OCI-LY3 (cell line): ENCODE measurements around the gene KRTAP5-3.

ENCODE experiments used
- H2AFZ ChIP-seq: fragments of 200-600, 300-600 bp; shearing (Covaris generic); 2 replicates; pipeline ENCODE4 v1.6.0; 2014; ENCODE audit warnings: antibody characterized with exemption, low read depth, low read length
- H3K27ac ChIP-seq: fragments of 200-600, 300-600 bp; sonication (generic); 2 replicates; pipeline ENCODE4 v1.5.1; 2014; ENCODE audit warnings: mild to moderate bottlenecking, low read length, moderate library complexity, mixed read lengths
- H3K27me3 ChIP-seq: fragments of 200-600, 300-600 bp; sonication (generic); 2 replicates; pipeline ENCODE4 v1.6.1; 2014; ENCODE audit warnings: low read depth, low read length, mixed read lengths
- H3K36me3 ChIP-seq: fragments of 200-600, 300-600 bp; sonication (generic); replicated peaks from 2 replicates; pipeline ENCODE3; 2014; ENCODE audit warnings: low read depth, low read length, mixed read lengths
- H3K4me1 ChIP-seq: fragments of 300-600, 200-600 bp; sonication (generic); 2 replicates; pipeline ENCODE4 v1.6.1; 2014; ENCODE audit warnings: low read length, mixed read lengths
- H3K4me2 ChIP-seq: fragments of 200-600, 300-600 bp; sonication (generic); 2 replicates; pipeline ENCODE4 v1.6.1; 2014; ENCODE audit warnings: low read length, mixed read lengths
- H3K4me3 ChIP-seq: fragments of 300-600, 200-600 bp; sonication (generic); 2 replicates; pipeline ENCODE4 v1.5.1; 2014; ENCODE audit warnings: antibody characterized with exemption, mild to moderate bottlenecking, low read length, moderate library complexity
- H3K79me2 ChIP-seq: fragments of 300-600, 200-600 bp; shearing (Covaris generic); 2 replicates; pipeline ENCODE4 v1.6.1; 2014; ENCODE audit warnings: mild to moderate bottlenecking, low read length, mixed read lengths
- H3K9ac ChIP-seq: fragments of 300-600, 200-600 bp; shearing (Covaris generic); 2 replicates; pipeline ENCODE4 v1.6.0; 2014; ENCODE audit warnings: mild to moderate bottlenecking, low read length, moderate library complexity
- H3K9me3 ChIP-seq: fragments of 200-600, 300-600 bp; shearing (Covaris generic); 2 replicates; pipeline ENCODE4 v1.6.1; 2014; ENCODE audit warnings: low read length, mixed read lengths; ENCODE audit not compliant: insufficient read depth
- H4K20me1 ChIP-seq: fragments of 200-600, 300-600 bp; sonication (generic); 2 replicates; pipeline ENCODE4 v1.6.1; 2016; ENCODE audit warnings: low read length, mixed read lengths; ENCODE audit not compliant: insufficient read depth
- EZH2phosphoT487 ChIP-seq: fragments of 200-600 bp; shearing (Covaris generic); IDR thresholded peaks from 2 replicates; pipeline ENCODE4 v1.6.1; 2018; ENCODE audit warnings: antibody characterized with exemption, mixed run types, low read depth
- TF ChIP-seq, protein P1 (sequence below): fragments of 200-600, 300-600 bp; sonication (generic); IDR thresholded peaks from 2 replicates; pipeline ENCODE4 v1.5.1; 2014; ENCODE audit warnings: antibody characterized with exemption, low read length, low read depth

The KRTAP5-3 gene

DNA sequence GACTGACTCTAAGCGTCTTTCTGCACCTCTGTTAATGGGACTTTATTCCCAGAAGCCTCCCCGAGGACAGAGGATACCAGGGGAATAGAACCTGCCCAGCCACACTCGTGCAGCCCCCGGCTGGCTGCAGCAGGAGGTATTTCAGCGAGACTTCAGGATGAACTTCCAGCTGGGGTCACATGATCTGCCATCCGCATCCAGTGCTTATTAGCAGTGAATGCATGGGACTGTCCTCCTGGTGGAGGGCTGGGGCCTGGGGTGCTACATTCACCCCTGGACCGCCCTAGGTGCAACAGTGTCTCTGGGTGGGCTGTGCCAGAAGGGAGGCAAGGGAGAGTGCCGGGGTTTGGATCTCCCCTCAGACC, 37.8 kb downstream of the KRTAP5-3 start:
- 0 out of 2 replicates have a peak, but pooled peaks cover 5% of the 10 kb centered on the region for H3K79me2 ChIP-seq
- no peak overlapping the region for H3K9ac ChIP-seq
- no peak overlapping the region for H3K27ac ChIP-seq
- H3K4me3 ChIP-seq, result peak overlapping the region; percentile 73; the same call in 1 of the 2 replicates
- peaks cover 15% of the 10 kb centered on the region; the same call in 1 of the 2 replicates for H3K27me3 ChIP-seq
- H2AFZ ChIP-seq, result no peak overlapping the region
- TF ChIP-seq, protein P1, sequence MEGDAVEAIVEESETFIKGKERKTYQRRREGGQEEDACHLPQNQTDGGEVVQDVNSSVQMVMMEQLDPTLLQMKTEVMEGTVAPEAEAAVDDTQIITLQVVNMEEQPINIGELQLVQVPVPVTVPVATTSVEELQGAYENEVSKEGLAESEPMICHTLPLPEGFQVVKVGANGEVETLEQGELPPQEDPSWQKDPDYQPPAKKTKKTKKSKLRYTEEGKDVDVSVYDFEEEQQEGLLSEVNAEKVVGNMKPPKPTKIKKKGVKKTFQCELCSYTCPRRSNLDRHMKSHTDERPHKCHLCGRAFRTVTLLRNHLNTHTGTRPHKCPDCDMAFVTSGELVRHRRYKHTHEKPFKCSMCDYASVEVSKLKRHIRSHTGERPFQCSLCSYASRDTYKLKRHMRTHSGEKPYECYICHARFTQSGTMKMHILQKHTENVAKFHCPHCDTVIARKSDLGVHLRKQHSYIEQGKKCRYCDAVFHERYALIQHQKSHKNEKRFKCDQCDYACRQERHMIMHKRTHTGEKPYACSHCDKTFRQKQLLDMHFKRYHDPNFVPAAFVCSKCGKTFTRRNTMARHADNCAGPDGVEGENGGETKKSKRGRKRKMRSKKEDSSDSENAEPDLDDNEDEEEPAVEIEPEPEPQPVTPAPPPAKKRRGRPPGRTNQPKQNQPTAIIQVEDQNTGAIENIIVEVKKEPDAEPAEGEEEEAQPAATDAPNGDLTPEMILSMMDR, result no peak
- TF ChIP-seq EZH2phosphoT487, result no peak
- no peaks in the 10 kb centered on the region for H3K9me3 ChIP-seq
- peaks cover 13% of the 10 kb centered on the region for H3K4me1 ChIP-seq
- H3K4me2 ChIP-seq, result peak overlapping the region; percentile 75; the same call in 1 of the 2 replicates
- no peaks in the 10 kb centered on the region for H3K36me3 ChIP-seq
- H4K20me1 ChIP-seq, result peaks cover 30% of the 10 kb centered on the region

DNA sequence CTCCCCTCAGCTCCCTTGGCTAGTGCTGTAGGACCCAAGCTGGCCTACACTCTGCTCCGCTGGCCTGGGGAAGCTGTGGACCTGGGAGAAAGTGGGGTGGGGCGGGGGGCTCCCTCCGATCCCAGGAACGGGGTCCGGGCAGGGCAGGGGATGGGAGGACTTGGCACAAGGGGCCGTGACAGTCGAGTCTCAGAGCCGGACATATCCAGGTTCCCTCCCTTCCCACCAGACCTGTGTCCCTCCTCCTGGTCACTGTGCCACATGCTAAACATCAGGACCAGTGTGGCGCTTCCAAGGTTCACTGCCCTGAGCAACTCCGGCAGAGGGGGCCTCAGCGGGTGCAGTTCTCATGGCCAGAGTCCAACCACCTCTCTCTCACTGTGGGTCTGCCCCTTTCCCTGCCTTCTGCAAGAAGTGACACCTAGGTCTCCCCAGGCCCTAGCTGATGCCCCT, 38.2 kb downstream of the KRTAP5-3 start:
- H4K20me1 ChIP-seq, result peaks cover 28% of the 10 kb centered on the region
- no peak overlapping the region for H3K9ac ChIP-seq
- H3K4me1 ChIP-seq, result peaks cover 13% of the 10 kb centered on the region

DNA sequence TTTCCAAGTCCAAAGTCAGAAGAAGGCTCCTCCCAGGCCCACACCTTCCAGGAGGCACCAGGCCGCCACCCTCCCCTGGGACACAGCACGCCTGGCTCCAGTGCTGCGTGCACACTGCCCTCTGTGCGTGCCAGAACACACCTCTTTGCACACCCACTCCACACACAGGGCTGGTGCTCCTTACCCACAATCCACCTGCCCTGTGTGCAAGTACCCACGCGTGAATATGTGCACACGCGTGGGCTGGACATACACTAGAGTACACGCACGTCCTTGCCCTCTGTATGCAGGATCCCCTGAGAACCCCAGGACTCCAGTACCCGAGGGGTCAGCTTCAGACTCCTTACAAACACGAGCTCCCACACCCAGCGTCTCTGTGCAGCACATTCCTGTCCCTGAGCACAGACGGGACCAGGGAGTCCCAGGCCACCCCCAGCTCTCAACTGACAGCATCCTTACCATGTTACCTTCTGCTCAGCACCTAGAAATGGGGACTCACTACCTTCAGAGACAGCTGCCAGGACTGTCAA, 38.9 kb downstream of the KRTAP5-3 start:
- H3K4me1 ChIP-seq, result peaks cover 13% of the 10 kb centered on the region
- no peak overlapping the region for H3K9ac ChIP-seq
- H3K27me3 ChIP-seq, result peaks cover 15% of the 10 kb centered on the region; the same call in 1 of the 2 replicates

More for the DNA sequence above, 38.2 kb downstream of the KRTAP5-3 start:
- H3K4me3 ChIP-seq, result no peak overlapping the region
- no peak overlapping the region for H2AFZ ChIP-seq
- H3K4me2 ChIP-seq, result no peak overlapping the region
- H3K36me3 ChIP-seq, result no peaks in the 10 kb centered on the region
- TF ChIP-seq EZH2phosphoT487, result no peak
- TF ChIP-seq, protein P1, result no peak
- H3K9me3 ChIP-seq, result no peaks in the 10 kb centered on the region
- H3K79me2 ChIP-seq, result 0 out of 2 replicates have a peak, but pooled peaks cover 5% of the 10 kb centered on the region
- no peak overlapping the region for H3K27ac ChIP-seq
- peaks cover 15% of the 10 kb centered on the region; the same call in 1 of the 2 replicates for H3K27me3 ChIP-seq

DNA sequence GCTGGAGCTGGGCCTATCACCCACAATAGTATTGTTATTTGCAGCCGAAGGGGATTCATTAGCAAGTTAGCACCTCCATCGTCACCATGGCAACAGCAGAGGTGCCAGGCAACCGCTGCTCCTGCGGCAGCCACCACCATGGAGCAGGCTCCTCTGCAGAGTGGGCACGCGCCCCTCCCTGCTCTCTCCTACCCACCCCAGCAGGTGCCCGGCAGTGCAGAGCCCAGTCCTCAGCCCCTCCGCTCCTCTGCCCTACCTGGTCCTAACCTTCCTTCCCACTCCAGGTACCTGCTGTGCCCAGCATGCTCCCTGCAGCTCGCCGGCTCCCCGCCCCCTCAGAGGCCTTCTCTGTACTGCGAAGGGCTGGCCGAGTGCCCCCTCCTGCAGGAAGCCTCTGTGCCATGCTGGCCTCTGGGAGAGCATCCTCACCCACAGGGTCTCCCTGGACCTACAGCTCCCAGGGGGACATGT, 39.8 kb downstream of the KRTAP5-3 start:
- H2AFZ ChIP-seq, result no peak overlapping the region
- H3K27ac ChIP-seq, result no peak overlapping the region
- no peaks in the 10 kb centered on the region for H3K36me3 ChIP-seq
- 0 out of 2 replicates have a peak, but pooled peaks cover 5% of the 10 kb centered on the region for H3K79me2 ChIP-seq
- TF ChIP-seq, protein P1, result no peak
- no peak for TF ChIP-seq EZH2phosphoT487
- no peaks in the 10 kb centered on the region for H3K9me3 ChIP-seq
- no peak overlapping the region for H3K9ac ChIP-seq
- H4K20me1 ChIP-seq, result peaks cover 25% of the 10 kb centered on the region
- no peak overlapping the region for H3K4me3 ChIP-seq
- peaks cover 6% of the 10 kb centered on the region; the same call in 1 of the 2 replicates for H3K4me1 ChIP-seq
- H3K4me2 ChIP-seq, result no peak overlapping the region
- H3K27me3 ChIP-seq, result peaks cover 9% of the 10 kb centered on the region; the same call in 1 of the 2 replicates

More for the DNA sequence above, 38.9 kb downstream of the KRTAP5-3 start:
- H3K9me3 ChIP-seq, result no peaks in the 10 kb centered on the region
- 0 out of 2 replicates have a peak, but pooled peaks cover 5% of the 10 kb centered on the region for H3K79me2 ChIP-seq
- H3K27ac ChIP-seq, result no peak overlapping the region
- TF ChIP-seq EZH2phosphoT487, result no peak
- TF ChIP-seq, protein P1, result no peak
- H4K20me1 ChIP-seq, result peaks cover 25% of the 10 kb centered on the region
- H3K36me3 ChIP-seq, result no peaks in the 10 kb centered on the region
- no peak overlapping the region for H2AFZ ChIP-seq
- no peak overlapping the region for H3K4me3 ChIP-seq
- H3K4me2 ChIP-seq, result no peak overlapping the region
